Right kidney (tissue), 9 donors: Measurements from ENCODE around the gene PIGP.
"Not testable (repeated sequence)": the region's sequence is repeated elsewhere in the genome, so short reads cannot be mapped to it uniquely, and the experiment has no call there.

ENCODE experiments used
- DNase-seq: peaks from one replicate; pipeline ENCODE4 v3.0.0-alpha.2; 2016
- long read RNA-seq, 8 donors: transcript quantifications; one replicate each; lab custom pipeline, GENCODE V29; 2026

PIGP gene
- long read RNA-seq, donor 1, full-length matches to known transcripts, result 26 of 150 reads
- long read RNA-seq, donor 1, partial matches to known transcripts, result 113 of 150 reads
- long read RNA-seq, donor 1, other reads (novel, unspliced or antisense), result 11 of 150 reads
- long read RNA-seq, donor 2, full-length matches to known transcripts, result 9 of 85 reads
- long read RNA-seq, donor 2, partial matches to known transcripts, result 76 of 85 reads
- long read RNA-seq, donor 2, other reads (novel, unspliced or antisense), result 0 of 85 reads
- long read RNA-seq, donor 3, full-length matches to known transcripts, result 14 of 230 reads
- long read RNA-seq, donor 3, partial matches to known transcripts, result 216 of 230 reads
- long read RNA-seq, donor 3, other reads (novel, unspliced or antisense), result 0 of 230 reads
- long read RNA-seq, donor 4, full-length matches to known transcripts, result 17 of 269 reads
- long read RNA-seq, donor 4, partial matches to known transcripts, result 241 of 269 reads
- long read RNA-seq, donor 4, other reads (novel, unspliced or antisense), result 11 of 269 reads
- long read RNA-seq, donor 5, full-length matches to known transcripts, result 21 of 104 reads
- long read RNA-seq, donor 5, partial matches to known transcripts, result 83 of 104 reads
- long read RNA-seq, donor 5, other reads (novel, unspliced or antisense), result 0 of 104 reads
- long read RNA-seq, donor 6, full-length matches to known transcripts, result 14 of 229 reads
- long read RNA-seq, donor 6, partial matches to known transcripts, result 215 of 229 reads
- long read RNA-seq, donor 6, other reads (novel, unspliced or antisense), result 0 of 229 reads
- long read RNA-seq, donor 7, full-length matches to known transcripts, result 14 of 470 reads
- long read RNA-seq, donor 7, partial matches to known transcripts, result 456 of 470 reads
- long read RNA-seq, donor 7, other reads (novel, unspliced or antisense), result 0 of 470 reads
- long read RNA-seq, donor 8, full-length matches to known transcripts, result 15 of 152 reads
- long read RNA-seq, donor 8, partial matches to known transcripts, result 137 of 152 reads
- long read RNA-seq, donor 8, other reads (novel, unspliced or antisense), result 0 of 152 reads

DNA sequence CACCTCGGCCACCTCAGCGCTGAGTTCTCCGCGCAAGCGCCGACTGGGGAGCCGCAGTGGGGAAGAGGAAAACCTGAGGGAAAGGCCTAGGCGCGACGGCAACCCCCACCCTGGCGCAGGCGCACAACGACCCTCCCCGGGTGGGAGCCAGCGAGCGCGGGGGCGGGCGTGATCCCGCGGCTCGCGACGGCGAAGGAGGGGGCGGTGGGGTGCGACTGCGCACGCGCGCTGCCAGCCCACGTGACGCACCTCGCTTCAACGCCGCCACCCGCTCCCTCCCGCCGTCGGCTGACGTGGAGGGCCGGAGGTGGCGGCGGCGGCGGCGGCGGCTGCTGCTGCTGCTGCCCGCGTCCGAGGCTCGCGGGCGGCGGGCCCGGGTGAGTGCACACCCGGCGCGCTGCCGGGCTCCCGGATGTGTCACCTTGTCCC lies at the start of gene PIGP, which contains the start of gene TTC3:
TSS of gene PIGP (minus strand) at position 84 of the 429 bp plus-strand sequence. CDS start 556 bp downstream, outside the sequence.
TSS of gene TTC3 (plus strand) at position 267 of the 429 bp plus-strand sequence. CDS start 14,004 bp downstream, outside the sequence.
- no peak for DNase-seq

- no peak for DNase-seq
These were observed 46.7 kb upstream of the PIGP start for GRCh38 chr21:37119421-37120218.

DNA sequence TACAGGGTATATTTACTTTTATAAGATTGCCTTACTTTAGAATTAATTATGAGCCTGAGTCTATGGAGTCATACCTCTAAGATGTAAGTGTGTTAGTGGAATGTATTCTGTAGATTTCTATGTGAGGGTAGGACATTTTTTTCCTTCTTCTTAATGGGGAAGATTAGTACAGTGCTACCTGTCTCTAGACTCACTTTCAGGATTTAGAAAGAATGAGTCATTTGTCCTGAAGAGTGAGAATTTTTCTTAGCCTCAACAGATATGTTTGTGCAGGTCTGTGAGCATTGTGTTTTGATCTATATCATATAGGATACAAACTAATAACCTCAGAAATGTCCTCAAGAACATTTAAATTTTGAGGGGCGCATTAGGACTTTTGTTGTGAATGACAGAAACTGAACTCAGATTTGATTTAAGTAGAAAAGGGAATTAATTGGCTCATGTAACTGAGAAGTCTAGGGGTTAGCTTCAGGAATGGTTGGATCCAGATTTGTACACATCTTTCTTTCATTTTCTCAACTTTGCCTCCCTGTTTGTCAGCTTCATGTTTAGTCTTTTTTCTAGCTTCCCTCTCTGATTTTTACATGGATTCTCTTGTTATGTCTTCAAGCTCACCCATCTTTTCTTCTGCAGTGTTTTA lies 45.4 kb upstream of the PIGP start:
- no peak for DNase-seq

GRCh38 chr21:37117204-37117603 lies 44.3 kb upstream of the PIGP start:
- DNase-seq, result no peak

GRCh38 chr21:37116459-37116858 lies 43.6 kb upstream of the PIGP start:
- not testable (repeated sequence) for DNase-seq

- DNase-seq, result not testable (repeated sequence)
These were observed 41.4 kb upstream of the PIGP start for GRCh38 chr21:37114301-37114700.

GRCh38 chr21:37111029-37111428 lies 38.2 kb upstream of the PIGP start:
- DNase-seq, result not testable (repeated sequence)

DNA sequence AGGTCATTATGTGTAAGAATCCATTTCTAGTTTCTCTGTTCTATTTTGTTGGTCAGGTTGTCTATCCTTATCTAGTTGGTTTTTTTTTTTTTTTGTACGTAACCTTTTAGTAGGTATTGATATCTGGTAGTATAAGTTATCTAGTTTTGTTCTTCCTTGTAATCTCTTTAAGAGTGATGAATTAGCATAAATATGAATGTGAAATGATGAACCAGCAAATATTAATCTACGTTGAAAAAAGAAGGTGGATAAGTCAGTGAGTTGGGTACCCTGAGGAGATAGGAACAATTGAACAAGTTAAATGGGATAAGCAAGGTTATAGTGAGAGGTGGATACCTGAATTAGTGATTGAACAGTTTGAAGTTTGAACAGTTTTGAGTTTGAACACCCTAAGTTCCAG lies 34.1 kb upstream of the PIGP start:
- DNase-seq, result no peak

GRCh38 chr21:37102746-37103145 lies 29.9 kb upstream of the PIGP start:
- not testable (repeated sequence) for DNase-seq

DNA sequence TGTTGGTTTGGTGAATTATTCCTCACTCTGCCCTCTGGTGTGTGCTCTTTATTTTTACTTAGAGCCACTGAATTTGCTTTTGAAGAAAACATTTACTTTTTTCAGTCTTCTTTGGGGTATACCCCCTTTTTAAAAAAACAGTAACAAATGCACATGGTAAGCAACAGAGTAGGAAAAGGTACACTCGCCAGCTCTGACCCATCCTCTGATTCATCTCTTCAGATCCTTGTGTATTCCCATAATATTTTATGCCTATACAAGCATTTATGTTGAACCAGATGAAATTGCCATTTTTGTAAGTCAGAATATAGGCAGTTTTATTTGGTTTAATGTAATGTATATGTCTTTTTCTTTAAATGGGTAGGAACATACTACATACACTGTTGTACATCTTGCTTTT lies 28.5 kb upstream of the PIGP start:
- DNase-seq, result no peak

DNA sequence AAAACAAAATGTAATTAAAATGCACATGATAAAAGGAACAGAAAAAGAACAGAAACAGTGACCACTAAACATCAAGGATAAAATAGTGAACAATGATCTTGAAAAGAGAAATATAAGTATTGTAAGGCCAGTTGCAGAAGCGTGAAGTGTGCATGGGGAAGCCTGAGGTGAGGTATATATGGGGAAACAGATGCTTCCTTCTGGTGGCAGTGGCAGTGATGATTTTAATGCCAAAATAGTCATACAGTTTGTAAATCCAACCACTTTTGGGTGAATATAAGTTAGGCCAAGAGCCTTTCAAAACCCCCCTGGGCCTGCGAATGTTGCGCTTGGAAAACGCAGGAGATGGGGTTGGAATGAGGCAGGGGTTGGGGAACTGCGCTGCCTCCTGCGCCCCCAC lies 27.4 kb upstream of the PIGP start:
- no peak for DNase-seq

- DNase-seq, result no peak
These were observed 25.9 kb upstream of the PIGP start for GRCh38 chr21:37098751-37099150.

DNA sequence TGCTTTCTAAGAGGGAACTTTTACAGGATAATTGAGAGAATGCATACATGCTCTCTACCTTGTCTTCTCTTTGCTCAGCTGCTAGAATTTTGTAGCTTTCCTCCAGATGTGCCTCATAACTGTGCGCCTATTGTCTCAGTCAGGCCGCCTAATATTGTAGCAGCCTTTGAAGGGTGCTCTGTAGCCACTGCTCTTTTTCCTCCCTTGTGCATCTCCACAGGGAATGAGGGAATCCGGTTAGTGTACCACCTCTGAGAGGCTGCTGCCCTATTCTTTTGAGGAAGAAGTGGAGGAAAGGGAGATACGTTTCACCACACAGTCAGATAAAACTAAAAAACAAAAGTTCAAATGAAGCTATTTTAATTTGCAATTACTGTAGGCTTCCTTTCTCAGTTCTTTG lies 22.9 kb upstream of the PIGP start:
- no peak for DNase-seq

- no peak for DNase-seq
These were observed 21.1 kb upstream of the PIGP start for GRCh38 chr21:37093977-37094376.

- no peak for DNase-seq
These were observed 15.4 kb upstream of the PIGP start for GRCh38 chr21:37088186-37088735.

DNA sequence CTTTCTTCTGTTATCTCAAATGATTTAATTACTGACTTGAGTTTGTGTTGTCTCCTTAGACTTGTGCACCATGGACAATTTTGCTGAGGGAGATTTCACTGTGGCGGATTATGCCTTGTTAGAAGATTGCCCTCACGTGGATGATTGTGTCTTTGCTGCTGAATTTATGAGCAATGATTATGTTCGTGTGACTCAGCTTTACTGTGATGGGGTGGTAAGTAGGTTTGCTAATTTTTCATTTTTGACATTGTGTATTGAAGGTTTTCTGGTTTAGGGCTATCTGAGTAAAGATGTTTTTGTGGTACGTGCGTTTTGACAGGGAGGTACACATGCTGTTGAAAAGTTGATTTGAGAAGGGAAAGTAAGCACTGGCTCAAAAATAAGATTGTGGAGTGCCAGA lies 14.3 kb upstream of the PIGP start:
- no peak for DNase-seq

DNA sequence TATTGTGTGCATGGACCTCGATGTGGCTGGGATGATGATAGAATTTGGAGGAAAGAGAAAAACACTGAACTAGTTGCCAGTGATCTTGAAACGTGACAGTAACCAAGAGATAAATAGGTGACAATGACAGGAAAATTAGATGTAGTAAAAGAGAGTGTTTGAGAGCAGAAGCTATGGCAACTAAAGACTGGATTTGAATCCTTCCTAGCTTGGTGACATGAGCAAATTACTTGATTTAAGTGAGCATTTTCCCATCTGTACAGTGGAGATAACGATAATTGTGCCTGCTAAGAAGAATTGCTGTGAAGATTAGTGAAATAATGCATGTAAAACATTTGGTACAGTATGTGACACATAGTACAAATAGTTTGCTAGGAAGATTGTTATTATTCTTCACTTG lies 12.9 kb upstream of the PIGP start:
- DNase-seq, result no peak

GRCh38 chr21:37082856-37083528 lies 10.1 kb upstream of the PIGP start:
- DNase-seq, result no peak

GRCh38 chr21:37082375-37082774 lies 9.5 kb upstream of the PIGP start:
- no peak for DNase-seq

- no peak for DNase-seq
These were observed 6.4 kb upstream of the PIGP start for GRCh38 chr21:37079211-37079824.
